Stimulated activated CD8-positive, alpha-beta memory T cell treated with anti-CD3 and anti-CD28 coated beads, Interleukin-12 subunit alpha, Interleukin-12 subunit beta, amount 100 ng/mL, for 1 hour (primary cell): ENCODE data around the gene ZNF212.
"Not testable (repeated sequence)": the region's sequence is repeated elsewhere in the genome, so short reads cannot be mapped to it uniquely, and the experiment has no call there.

Experiments
- DNase-seq: peaks from one replicate; pipeline ENCODE4 v3.0.0-alpha.2; 2020; ENCODE audit warnings: low read depth

Gene ZNF212

DNA sequence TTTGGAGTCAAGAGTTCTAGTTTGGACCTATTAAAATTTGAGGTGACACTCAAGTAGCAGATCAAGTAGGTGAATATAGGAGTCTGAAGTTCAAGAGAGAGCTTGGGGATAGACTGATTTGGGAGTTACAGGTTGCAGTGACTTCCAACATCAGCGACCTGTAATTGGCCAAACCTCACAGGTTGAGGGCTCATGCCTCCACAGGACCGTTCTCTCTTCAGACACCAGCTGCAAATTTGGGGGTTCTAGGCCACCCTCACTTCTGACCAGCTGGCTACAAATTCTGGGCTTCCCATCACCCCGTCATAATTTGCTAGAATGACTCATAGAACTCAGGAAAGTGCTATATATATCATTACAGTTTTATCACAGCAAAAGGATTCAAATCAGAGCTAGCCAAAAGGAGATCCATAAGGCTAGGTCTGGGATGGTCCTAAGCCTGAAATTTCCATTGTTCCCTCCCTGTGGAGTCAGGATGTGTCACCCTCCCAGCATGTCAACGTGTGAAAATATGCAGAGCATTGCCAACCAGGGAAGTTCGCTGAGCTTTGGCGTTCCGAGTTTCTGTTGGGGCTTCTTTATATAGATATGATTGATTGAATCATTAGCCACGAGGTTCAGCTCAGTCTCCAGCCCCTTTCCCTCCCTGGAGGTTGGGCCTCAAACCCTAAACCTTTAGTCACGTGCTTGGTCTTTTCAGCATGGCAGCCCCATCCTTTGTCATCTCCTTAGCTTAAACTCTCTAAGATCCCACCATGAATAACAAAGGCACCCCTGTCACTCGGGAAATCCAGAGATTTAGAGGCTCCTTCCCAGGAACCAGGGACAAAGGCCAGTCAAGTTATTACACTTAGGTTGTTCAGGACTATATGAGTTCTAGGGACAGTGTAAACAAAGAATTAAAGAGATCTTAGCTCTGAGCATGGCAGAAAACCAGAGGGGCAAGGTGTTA is 20.7 kb upstream of the ZNF212 start:
- DNase-seq: no peak

DNA sequence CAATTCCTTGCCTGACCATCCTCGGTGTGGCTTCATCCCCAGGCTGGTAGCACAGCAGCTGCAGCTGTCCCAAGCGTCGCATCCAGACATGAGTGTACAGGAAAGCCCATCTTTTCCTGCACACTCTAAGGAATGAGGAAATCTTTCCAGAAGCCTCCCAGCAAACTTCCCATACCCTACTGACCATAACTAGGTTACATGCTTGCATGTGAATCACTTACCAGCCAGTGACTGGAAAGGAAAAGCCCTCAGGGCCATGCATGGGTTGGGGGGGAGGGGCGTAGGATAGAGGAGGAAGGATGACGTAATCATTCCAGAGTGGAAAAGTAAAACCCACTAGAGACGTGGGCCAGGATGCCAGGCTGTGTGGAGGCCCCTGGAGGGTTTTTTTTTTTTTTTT is 18.9 kb upstream of the ZNF212 start:
- no peak for DNase-seq

DNA sequence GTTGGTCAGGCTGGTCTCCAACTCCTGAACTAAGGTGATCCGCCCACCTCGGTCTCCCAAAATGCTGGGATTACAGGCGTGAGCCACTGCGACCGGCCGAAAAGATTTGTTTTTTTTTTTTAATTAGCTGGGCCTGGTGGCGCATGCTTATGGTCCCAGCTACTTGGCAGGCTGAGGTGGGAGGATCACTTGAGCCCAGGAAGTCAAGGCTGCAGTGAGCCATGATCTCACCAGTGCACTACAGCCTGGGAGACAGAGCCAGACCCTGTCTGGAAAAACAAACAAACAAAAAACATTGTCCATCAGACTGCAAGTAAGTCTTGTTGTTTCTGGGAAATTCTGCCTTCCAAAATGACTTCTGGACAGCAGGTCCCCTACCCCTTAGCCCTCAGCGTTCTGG is 16.3 kb upstream of the ZNF212 start:
- no peak for DNase-seq

DNA sequence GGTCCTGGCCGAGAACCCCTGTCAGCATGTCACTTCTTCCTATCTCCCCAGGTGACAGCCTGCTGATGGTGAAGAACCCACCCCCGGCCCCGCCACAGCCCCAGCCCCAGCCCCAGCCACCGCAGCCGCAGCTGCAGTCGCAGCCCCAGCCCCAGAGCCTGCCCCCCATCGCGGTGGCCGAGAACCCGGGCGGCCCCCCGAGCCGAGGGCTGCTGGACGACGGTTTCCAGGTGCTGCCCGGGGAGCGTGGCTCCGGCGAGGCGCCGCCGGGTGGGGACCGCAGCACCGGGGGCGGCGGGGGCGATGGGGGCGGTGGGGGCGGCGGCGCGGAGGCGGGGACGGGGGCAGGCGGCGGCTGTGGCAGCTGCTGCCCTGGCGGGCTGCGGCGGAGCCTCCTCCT is 15.7 kb upstream of the ZNF212 start:
- no peak for DNase-seq

DNA sequence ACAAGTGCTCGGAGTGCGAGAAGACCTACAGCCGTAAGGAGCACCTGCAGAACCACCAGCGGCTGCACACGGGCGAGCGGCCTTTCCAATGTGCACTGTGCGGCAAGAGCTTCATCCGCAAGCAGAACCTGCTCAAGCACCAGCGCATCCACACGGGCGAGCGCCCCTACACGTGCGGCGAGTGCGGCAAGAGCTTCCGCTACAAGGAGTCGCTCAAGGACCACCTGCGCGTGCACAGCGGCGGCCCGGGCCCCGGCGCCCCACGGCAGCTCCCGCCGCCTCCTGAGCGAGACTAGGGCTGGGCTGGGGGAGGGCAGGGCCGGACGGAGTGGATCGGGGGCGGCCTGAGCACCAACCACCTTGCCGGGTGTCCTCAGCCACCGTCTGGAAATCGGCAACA is 15.1 kb upstream of the ZNF212 start:
- DNase-seq: no peak

DNA sequence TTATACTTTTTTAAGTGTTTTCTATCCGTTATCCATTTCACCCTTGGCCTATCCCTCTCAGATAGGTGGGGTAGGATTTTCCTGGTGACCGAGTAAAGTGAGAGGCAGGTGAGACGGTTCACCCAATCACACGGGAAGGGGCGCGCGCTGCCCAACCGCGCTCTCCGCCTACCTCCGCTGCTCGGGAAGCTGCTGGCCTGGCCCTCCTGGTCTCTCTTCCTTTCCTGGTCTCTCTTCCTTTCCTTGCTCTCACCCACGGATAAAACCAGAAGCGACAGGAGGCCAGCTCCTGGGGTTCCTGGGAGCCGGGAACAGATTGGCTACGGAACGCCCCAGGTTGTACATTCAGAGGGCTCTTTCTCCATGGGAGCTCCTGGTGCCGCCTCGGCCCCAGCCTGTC is 14.3 kb upstream of the ZNF212 start:
- no peak for DNase-seq

DNA sequence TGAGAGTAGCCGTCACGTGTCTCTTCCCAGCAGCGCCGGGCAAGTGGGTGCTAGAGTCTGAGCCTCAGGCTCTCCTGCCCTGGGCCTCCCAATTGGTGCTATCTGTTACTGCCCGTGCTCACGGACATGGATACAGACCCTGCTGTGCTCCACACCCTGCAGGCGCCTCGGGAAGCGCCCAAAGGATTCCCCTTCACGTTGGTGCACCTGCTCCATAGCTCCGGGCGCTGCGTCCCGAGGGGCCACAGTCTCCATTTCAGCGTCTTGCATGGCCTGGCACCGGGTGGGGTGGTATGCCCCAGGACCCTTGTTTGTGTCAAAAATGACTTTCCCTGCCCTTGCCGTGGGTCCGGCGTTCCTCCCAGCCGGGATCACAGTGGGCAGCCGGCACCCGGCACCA is 13.8 kb upstream of the ZNF212 start:
- no peak for DNase-seq

DNA sequence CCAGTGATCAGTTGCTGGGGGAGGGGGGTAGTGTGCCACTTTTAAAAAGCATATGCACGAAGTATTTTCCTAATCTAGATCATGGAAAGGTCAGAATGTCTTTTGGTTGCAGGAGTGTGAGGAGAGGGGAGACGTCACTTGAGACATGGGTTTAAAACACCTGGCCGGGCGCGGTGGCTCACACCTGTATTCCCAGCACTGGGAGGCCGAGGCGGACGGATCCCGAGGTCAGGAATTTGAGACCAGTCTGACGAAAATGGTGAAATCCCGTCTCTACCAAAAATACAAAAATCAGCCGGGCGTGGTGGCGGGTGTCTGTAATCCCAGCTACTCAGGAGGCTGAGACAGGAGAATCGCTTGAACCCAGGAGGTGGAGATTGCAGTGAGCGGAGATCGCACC is 13.1 kb upstream of the ZNF212 start:
- DNase-seq: not testable (repeated sequence)

DNA sequence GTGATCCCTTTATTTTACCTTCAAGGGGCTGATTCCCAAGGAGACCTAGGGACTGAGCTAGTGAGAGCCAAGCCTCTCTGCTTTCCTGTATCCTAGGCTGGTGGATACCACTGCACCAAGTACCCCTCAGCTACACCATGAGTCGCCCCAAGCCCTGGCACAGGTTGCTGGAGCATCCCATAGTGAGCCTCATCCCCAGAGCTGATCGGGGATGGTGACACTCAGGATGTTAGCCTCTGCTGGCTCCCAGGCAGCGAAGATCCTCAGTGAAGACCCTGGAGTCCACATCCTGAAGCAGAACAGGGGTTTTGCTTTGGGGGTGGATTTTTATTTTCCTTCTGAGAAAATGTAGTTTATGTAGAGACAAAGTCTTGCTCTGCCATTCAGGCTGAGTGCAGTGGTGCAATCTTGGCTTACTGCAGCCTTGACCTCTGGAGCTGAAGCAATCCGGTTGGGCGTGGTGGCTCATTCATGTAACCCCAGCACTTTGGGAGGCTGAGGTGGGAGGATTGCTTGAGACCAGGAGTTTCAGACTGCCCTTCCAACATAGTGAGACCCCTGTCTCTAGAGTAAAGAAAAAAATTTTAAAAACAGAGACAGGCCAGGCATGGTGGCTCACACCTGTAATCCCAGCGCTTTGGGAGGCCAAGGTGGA is 12.5 kb upstream of the ZNF212 start:
- no peak for DNase-seq

DNA sequence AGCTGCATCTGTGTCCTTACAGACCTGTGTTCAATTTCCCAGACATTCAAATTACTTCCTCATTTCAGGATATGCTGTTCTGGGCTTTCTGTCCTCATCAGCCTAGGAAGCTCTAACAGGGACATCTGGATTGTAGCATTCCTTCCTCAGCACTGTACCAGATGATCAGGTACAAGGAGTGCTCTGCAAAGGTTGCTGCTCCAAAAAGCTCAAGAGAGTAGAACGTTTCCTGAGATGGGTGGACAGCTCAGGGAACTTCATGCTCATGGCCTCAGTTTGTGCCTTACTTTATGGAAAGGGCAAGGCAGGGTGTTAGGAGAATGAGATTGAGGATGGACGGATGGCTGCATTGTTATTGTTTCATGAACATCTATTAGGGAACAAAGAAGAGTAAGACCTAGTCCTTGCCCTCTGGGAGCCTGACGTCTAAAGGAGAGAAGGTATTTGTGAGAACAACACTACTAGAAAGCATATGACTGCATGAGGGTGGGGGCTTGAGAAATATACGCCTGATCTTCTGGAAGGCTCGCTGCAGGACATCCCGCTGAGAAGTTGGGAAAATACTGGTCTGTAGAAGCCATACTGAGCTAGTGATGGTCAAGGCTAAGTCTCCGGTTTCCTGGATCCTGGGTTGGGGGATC is 10.5 kb upstream of the ZNF212 start:
- no peak for DNase-seq

DNA sequence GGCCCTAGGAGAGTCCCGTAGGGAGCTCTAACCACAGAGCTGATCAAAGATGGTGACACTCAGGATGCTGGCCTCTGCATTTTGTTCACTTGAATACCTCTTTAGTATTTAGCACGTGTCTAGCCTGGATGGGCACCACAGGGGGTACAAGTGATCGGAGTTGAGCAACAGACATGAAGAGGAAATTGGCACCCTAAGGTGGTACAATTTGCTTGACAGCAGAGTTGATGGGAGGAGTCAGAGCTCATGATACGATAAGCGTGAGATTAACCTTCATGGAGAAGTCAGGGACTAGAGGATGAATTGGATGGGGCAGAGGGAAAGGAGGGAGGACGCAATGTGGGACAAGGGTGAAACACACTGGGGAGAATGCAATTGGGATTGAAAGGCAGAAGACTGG is 9.9 kb upstream of the ZNF212 start:
- DNase-seq: no peak

DNA sequence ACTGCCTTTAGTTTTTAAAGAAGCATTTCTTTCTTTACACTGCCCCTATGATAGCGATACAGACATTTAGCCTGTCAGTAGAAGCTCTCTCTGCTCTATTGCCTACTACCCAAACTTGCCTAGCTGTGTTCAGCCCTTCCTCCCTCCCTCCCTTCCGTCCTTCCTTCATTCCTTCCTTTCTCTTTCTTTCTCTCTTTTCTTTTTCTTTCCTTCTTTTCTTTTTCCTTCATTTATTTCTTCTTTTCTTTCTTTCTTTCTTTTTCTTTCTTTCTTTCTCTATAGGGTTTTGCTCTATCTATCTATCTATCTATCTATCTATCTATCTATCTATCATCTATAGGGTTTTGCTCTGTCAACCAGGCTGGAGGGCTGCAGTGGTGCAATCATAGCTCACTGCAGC is 7.1 kb upstream of the ZNF212 start:
- DNase-seq: no peak

DNA sequence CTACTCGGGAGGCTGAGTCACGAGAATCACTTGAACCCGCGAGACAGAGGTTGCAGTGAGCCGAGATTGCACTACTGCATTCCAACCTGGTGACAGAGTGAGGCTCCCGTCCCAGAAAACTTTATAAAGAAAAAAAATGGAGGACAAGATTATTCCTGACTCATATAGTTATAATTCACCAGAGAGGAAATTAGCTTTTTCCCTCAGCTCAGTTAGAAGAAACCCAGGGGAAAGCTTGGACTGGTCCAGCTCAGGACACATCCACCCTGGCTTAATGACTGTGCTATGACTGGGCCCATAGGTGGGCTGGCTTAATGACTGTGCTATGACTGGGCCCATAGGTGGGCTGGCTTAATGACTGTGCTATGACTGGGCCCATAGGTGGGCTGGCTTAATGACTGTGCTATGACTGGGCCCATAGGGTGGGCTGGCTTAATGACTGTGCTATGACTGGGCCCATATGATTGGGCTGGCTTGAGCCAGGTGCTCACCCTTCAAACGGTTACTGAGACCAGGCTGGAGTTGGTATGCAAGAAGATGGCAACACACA is 5.7 kb upstream of the ZNF212 start:
- DNase-seq: not testable (repeated sequence)

DNA sequence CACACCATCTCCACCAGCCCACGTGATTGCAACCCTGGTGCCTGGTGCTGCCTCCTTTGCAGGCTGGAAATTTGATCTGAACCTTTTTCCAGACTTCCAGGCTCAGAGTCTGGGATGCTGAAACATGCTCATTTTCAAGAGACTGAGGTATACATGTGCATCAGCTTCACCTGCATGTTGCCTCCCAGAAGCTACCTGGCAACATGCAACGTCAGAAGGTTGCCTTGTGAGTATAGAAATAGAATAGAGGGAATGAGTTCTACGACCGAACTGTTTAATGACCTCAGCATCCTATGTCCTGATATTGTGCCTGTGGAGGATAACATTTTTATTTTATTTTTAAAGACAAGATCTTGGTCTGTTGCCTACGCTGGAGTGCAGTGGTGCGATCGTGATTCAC is 1.9 kb upstream of the ZNF212 start:
- DNase-seq: no peak

DNA sequence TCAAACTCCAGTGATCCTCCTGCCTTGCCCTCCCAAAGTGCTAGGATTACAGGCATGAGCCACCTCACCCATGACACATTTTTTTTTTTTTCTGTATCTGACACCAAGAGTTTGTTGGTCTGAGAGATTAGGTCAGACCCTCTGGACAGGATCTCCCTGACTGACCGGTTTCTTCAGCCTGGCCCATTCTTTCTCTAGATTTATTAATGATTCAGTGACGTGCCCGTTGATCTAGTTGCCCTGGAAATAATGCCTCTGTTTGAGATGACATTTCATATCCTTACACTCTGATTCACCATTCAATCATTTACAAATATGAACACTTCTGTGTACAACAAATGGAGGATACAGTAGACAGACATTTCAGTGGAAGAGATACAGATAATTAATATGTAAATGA is 1.4 kb upstream of the ZNF212 start:
- no peak for DNase-seq

DNA sequence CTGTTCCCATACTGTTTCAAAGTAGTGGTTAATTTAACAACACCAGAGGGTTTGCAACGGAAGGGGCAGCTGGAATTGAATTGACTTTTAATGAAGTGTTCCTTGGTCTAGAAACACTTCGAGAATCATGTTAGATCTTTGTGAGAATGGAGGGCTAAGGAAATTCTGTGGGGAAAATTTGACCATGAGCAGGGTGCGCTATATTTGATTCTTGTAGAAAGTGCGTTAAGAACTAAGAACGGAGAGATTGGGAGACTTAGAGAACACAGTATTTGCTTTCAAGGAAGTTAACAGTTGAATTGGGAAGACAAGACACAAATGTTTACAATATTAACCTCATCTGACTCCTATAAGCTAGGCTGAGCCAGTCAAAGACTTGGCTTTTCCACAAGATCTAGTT is 1.2 kb downstream of the ZNF212 start:
- no peak for DNase-seq

DNA sequence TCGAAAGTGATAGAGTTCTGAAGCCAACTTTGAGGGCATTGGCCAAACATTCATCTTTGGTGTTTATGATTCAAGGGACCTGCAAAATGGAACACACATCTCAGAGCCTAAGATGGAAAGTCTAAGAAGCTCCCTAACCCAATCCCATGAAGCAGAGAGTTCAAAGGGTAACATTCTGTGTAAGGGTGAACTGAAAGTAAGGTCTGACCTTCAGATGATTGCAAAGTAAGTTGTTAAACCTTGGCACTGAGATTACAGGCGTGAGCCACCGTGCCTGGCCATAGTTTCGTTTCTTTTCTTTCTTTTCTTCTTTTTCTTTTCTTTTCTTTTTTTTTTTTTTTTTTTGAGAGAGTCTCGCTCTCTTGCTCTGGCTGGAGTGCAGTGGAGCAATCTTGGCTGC is 2.2 kb downstream of the ZNF212 start:
- no peak for DNase-seq

DNA sequence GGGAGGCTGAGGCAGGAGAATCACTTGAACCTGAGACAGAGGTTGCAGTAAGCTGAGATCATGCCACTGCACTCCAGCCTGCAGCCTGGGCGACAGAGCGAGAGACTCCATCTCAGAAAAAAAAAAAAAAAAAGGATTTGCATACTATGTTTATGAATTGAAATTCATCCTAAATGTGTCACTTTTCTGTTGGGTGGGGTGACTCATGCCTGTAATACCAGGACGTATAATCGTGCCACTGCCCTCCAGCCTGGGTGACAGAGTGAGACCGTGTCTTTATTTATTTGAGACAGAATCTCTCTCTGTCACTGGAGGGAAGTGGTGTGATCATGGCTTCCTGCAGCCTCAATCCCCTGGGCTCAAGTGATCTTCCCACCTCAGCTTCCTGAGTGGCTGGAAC is 5.8 kb downstream of the ZNF212 start:
- no peak for DNase-seq

DNA sequence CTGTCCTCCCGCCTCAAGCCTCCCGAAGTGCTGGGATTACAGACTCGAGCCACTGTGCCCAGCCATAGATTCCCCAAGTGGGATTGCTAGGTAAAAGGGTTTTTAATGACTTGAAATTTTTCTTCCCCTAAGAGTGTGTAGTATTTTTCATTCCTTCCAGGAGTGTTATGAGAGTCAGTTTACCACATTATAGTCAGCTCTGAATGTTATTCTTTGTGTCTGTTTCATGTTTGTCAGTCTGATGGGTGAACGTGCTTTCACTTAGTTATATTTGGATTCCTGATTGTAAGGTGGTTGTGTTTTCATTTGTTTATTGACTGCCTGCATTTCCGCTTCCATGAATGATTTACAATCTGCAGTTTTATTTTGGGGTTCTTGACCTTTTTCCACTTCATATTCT is 6.3 kb downstream of the ZNF212 start:
- DNase-seq: no peak

DNA sequence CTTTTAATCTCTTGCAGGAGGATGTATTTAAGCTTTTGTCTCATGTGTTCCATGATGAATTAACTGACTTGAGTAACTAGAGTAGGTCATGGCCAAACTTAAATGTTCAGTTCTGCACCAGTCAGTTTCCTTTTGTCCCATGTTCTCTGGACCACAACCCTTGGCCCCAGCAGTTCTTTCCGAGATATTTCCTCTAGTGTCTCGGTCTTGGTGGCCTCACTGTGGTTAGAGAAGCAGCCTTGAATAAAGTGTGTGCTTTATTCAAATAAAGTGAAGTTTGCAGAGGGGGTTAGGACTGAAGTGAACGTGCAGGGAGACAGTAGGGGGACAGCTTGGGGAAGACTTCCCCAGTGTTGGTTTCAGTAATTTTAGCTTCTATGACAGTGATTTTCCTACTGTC is 9.3 kb downstream of the ZNF212 start:
- DNase-seq: no peak

DNA sequence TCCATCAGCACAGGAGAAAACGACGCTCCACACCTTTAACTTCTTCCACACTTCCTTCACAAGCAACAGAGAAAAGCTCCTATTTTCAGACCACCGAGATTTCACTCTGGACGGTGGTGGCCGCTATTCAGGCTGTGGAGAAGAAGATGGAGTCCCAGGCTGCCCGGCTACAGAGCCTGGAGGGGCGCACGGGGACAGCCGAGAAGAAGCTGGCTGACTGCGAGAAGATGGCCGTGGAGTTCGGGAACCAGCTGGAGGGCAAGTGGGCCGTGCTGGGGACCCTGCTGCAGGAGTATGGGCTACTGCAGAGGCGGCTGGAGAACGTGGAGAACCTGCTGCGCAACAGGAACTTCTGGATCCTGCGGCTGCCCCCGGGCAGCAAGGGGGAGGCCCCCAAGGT is 10.7 kb downstream of the ZNF212 start:
- DNase-seq: not testable (repeated sequence)

DNA sequence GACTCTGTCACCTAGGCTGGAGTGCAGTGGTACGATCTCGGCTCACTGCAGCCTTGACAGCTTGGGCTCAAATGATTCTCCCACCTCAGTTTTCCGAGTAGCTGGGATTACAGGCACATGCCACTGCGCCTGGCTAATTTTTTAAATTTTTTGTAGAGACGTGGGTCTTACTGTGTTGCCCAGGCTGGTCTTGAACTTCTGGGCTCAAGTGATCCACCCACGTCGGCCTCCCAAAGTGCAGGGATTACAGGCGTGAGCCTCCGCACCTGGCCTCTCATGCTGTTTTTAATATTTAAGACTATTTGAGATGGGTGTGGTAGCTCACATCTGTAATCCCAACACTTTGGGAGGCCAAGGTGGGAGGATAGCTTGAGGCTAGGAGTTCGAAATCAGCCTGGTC is 12.1 kb downstream of the ZNF212 start:
- not testable (repeated sequence) for DNase-seq

DNA sequence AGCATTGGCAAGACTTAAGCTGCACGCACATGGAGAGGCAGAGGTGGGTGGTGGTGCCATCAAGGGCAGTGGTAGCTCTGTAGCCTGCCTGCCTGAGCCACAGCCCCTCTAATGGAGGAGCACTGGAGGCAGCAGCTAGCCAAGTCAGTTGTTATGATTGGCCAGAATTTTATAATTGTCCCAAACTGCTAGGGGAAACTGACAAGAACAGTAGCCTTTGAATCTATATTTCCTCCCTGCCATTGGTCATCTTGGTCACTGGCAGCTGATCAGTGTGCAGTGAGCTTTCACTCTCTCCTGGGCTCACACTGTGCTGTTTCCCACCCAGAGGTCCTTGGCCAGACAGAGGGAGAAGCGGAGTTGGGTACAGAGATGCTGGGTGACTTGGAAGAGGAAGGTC is 12.9 kb downstream of the ZNF212 start:
- DNase-seq: no peak
